ENCODE results near the gene SBF1. TPM values are rescaled to one million over a fixed set of nuclear protein-coding genes. Genes with fewer than 3 reads are reported as not detected.

Gene SBF1
- polyA plus RNA-seq, 2 donors: 44.3 to 73.5 TPM

DNA sequence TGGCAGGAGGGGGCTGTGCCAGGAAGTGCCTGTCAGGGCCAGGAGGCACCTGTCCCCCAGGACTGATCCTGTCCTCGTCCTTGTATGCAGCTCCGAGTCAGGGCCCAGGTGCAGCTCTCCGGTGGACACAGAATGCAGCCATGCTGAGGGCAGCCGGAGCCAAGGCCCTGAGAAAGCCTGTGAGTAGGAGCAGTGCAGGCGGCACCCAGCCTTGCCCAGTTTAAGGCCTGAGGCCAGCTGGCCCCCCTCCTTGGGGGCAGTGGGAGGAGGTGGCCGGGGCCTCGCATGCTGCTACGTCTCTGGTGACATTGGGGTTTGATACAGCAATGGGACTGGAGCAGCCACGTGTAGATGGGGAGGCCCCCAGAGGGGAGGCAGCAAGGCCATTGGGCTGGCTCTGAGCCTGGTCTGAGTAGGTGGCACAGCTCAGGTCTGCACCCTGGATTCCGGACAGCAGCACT is 34.9 kb downstream of the SBF1 start:
- no peak overlapping the region for H3K27ac ChIP-seq (ENCODE audit: low read depth in 2 of 2, low read length in 1 of 2)
- no peaks in the 10 kb centered on the region for H3K27me3 ChIP-seq (ENCODE audit: control insufficient read depth in 1 of 2, insufficient read depth in 2 of 2, low read length in 2 of 2)
- WGBS, 2 donors: 78 to 84% methylated on average over 10 of the region's 10 CpGs
- peaks cover 0 to 3% of the 10 kb centered on the region in 2 donors for H3K4me1 ChIP-seq (ENCODE audit: control insufficient read depth in 2 of 2, insufficient read depth in 2 of 2, low read length in 1 of 2)
- no peak overlapping the region for H3K4me3 ChIP-seq (ENCODE audit: low read depth in 1 of 2, low read length in 2 of 2)
- no peaks in the 10 kb centered on the region for H3K9me3 ChIP-seq (ENCODE audit: control insufficient read depth in 2 of 2, insufficient read depth in 1 of 2, low read depth in 1 of 2, low read length in 1 of 2)
- H3K36me3 ChIP-seq (ENCODE audit: control insufficient read depth in 2 of 2, insufficient read depth in 2 of 2, low read length in 1 of 2): peaks cover 14 to 71% of the 10 kb centered on the region in 2 donors

DNA sequence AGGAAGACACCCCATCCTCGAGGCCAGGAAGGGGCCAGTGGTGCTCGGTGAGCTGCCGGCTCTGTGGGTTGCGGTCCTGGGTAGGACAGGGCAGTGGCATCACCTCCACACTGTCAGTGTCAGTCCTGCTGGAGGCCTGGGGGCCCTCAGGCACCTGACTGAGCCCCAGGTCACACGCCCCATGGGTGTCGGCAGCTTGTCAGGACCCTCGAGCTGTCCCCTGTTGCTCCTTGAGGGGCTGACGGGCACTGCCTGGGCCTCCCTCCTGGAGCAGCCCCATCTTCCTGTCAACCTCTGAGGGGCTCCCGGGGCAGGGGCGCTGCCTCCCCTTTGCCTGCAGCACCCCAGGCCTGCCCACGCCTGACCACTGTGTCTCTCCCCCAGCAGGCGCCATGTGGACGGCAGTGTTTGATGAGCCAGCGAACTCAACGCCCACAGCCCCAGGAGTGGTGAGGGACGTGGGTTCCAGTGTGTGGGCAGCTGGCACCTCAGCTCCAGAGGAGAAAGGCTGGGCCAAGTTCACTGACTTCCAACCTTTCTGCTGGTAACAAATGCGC is 35.4 kb downstream of the SBF1 start:
- H3K4me1 ChIP-seq (ENCODE audit: control insufficient read depth in 2 of 2, insufficient read depth in 2 of 2, low read length in 1 of 2): peaks cover 0 to 6% of the 10 kb centered on the region in 2 donors
- 83 to 85% methylated on average over 17 of the region's 17 CpGs for WGBS, 2 donors

DNA sequence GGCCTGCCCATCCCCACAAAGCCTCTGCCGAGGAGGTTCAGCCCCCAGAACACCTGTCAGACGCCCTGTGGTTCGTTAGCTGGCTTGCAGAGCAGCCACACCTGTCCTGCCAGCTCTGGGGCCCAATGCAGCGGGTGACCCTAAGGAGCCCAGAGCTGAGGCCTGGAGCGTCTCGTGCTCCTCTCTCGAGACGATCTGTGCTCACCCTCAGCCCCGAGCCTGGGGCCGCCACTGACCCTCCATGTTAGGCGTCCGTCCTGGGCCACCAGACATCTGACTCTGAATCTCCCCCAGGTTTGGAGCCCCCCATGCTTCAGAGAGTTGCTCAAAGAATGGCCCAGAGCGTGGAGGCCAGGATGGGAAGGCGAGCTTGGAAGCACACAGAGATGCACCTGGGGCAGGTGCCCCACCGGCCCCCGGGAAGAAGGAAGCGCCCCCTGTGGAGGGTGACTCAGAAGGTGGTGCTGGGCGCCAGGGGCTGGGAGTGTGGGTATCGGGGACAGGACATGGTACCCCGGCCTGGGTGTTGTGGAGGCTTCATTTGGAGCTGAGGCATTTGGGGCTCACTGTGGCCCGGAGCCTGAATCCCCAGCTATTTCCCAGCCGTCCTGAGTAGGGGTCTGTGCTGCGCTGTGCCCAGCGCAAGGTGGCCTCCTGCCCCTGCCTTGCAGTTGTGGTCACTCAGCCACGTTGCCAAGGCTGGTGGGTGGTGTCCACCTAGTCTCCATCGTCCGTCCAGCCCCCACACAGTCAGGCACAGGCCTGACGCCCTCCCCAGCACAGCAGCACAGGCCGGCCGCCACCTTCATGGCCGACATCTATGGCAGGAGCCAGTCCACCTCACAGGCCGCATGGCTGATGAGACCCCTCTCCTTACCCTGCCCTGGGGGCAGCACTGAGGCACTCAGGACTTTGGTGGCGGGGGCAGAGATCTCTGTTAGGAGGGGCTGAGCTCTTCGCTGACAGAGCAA is 36.2 kb downstream of the SBF1 start:
- 87% methylated on average over 34 of the region's 34 CpGs for WGBS, 2 donors
- no peaks in the 10 kb centered on the region for H3K9me3 ChIP-seq (ENCODE audit: control insufficient read depth in 2 of 2, insufficient read depth in 1 of 2, low read depth in 1 of 2, low read length in 1 of 2)
- H3K27ac ChIP-seq (ENCODE audit: low read depth in 2 of 2, low read length in 1 of 2): no peak overlapping the region
- H3K4me1 ChIP-seq (ENCODE audit: control insufficient read depth in 2 of 2, insufficient read depth in 2 of 2, low read length in 1 of 2): peaks cover 0 to 6% of the 10 kb centered on the region in 2 donors
- H3K27me3 ChIP-seq (ENCODE audit: control insufficient read depth in 1 of 2, insufficient read depth in 2 of 2, low read length in 2 of 2): no peaks in the 10 kb centered on the region
- H3K36me3 ChIP-seq (ENCODE audit: control insufficient read depth in 2 of 2, insufficient read depth in 2 of 2, low read length in 1 of 2): peaks cover 14 to 72% of the 10 kb centered on the region in 2 donors
- no peak overlapping the region for H3K4me3 ChIP-seq (ENCODE audit: low read depth in 1 of 2, low read length in 2 of 2)

More for the DNA sequence above, 35.4 kb downstream of the SBF1 start:
- H3K27me3 ChIP-seq (ENCODE audit: control insufficient read depth in 1 of 2, insufficient read depth in 2 of 2, low read length in 2 of 2): no peaks in the 10 kb centered on the region
- peaks cover 14 to 73% of the 10 kb centered on the region in 2 donors for H3K36me3 ChIP-seq (ENCODE audit: control insufficient read depth in 2 of 2, insufficient read depth in 2 of 2, low read length in 1 of 2)
- H3K4me3 ChIP-seq (ENCODE audit: low read depth in 1 of 2, low read length in 2 of 2): no peak overlapping the region
- H3K9me3 ChIP-seq (ENCODE audit: control insufficient read depth in 2 of 2, insufficient read depth in 1 of 2, low read depth in 1 of 2, low read length in 1 of 2): no peaks in the 10 kb centered on the region
- no peak overlapping the region for H3K27ac ChIP-seq (ENCODE audit: low read depth in 2 of 2, low read length in 1 of 2)

DNA sequence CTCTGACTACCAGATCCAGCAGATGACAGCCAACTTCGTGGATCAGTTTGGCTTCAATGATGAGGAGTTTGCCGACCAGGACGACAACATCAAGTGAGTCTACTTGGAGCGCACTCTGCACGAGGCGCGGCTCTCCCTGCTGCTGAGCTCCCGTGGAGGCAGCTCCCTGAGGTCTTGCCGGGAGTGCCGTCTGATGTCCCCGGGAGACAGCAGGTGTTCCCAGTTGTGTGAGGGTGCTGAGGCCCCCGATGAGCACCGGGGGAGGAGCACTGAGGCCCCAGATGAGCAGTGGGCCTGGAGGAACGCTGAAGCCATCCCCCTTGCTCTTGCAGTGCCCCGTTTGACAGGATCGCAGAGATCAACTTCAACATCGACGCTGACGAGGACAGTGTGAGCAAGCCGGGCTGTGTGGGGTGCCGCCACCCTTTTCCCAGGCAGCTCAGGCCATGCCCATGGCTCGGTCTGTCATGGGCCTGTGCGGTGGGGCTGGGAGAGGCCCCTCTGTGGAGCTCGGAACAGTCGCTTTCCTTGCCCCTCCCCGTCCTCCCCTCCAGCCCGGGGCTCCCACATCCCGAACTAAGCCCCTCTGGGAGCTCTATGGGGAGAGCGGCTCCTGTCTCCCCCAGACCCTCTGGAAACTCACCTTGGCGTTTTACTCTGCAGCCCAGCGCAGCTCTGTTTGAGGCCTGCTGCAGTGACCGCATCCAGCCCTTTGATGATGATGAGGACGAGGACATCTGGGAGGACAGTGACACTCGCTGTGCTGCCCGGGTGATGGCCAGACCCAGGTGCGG is 37.1 kb downstream of the SBF1 start:
- Histone ChIP-seq H3K4me3 (ENCODE audit: low read depth in 1 of 2, low read length in 2 of 2) (no peak overlapping the region), H3K27ac (ENCODE audit: low read depth in 2 of 2, low read length in 1 of 2) (no peak overlapping the region), H3K9me3 (ENCODE audit: control insufficient read depth in 2 of 2, insufficient read depth in 1 of 2, low read depth in 1 of 2, low read length in 1 of 2) (no peaks in the 10 kb centered on the region), H3K4me1 (ENCODE audit: control insufficient read depth in 2 of 2, insufficient read depth in 2 of 2, low read length in 1 of 2) (peaks cover 0 to 6% of the 10 kb centered on the region in 2 donors), H3K27me3 (ENCODE audit: control insufficient read depth in 1 of 2, insufficient read depth in 2 of 2, low read length in 2 of 2) (no peaks in the 10 kb centered on the region), H3K36me3 (ENCODE audit: control insufficient read depth in 2 of 2, insufficient read depth in 2 of 2, low read length in 1 of 2) (peaks cover 17 to 71% of the 10 kb centered on the region in 2 donors)
- WGBS, 2 donors: 89 to 90% methylated on average over 36 of the region's 36 CpGs

DNA sequence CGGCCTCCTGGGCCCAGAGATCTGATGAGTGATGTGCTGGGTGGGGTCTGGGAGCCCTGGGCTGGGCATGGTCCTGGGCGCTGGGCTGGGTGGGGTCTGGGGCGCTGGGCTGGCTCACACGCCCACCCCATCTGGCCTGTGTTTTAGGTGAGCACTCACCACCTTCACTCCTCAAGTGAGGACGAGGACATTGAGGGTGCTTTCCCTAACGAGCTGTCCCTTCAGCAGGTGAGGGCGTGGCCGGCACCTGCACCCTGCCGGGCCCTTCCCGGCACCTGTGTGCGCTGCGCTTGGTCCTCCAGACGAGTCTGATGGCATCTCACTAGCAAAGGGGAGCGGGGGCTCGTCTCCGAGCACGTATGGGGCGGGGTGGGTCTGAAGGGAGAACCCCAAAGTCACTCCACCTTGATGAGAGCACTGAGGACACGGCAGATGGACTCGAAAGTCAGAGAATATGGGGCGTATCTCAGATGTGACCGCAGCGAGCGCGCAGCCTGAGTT is 37.9 kb downstream of the SBF1 start:
- Histone ChIP-seq H3K27ac (ENCODE audit: low read depth in 2 of 2, low read length in 1 of 2) (no peak overlapping the region), H3K4me3 (ENCODE audit: low read depth in 1 of 2, low read length in 2 of 2) (no peak overlapping the region), H3K9me3 (ENCODE audit: control insufficient read depth in 2 of 2, insufficient read depth in 1 of 2, low read depth in 1 of 2, low read length in 1 of 2) (no peaks in the 10 kb centered on the region), H3K36me3 (ENCODE audit: control insufficient read depth in 2 of 2, insufficient read depth in 2 of 2, low read length in 1 of 2) (peaks cover 21 to 75% of the 10 kb centered on the region in 2 donors), H3K27me3 (ENCODE audit: control insufficient read depth in 1 of 2, insufficient read depth in 2 of 2, low read length in 2 of 2) (no peaks in the 10 kb centered on the region), H3K4me1 (ENCODE audit: control insufficient read depth in 2 of 2, insufficient read depth in 2 of 2, low read length in 1 of 2) (peaks cover 0 to 6% of the 10 kb centered on the region in 2 donors)
- 87 to 90% methylated on average over 25 of the region's 25 CpGs for WGBS, 2 donors

DNA sequence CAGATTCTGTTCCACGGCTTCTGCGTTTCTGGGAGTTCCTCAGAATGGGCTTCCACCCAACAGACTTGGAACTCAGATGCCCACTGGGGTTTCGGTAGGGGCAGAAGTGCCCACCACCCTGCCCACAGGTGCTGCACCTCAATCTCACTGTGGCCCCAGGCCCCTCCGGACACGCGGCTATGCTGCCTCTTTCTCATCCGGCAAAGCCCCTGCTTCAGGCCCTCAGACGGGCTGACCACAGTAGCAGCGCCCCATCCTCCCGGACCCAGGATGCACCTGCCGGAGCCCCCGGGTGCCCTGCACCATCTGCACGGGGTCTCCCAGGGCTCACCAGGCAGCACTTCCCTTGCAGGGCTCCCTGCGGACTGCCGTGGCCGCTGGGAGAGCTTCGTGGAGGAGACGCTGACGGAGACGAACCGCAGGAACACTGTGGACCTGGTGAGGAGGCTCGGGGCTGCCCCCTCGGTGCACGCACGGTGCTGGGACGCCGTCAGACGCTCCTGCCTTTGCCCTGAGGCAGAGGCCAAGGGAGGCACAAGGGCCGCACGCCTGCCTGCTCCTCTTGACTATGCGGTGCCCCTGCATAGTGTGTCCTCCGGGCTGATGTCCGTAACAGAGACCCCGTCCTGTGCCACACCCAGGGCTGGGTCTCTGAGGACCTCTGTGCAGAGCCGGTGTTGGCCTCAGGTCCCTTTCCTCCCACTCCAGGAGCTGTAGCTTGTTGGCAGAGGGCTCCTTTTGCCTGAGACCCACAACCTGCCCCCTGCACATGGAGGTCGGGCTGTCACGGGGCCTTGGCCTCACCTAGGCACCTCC is 38.6 kb downstream of the SBF1 start:
- no peaks in the 10 kb centered on the region for H3K27me3 ChIP-seq (ENCODE audit: control insufficient read depth in 1 of 2, insufficient read depth in 2 of 2, low read length in 2 of 2)
- no peak overlapping the region for H3K4me3 ChIP-seq (ENCODE audit: low read depth in 1 of 2, low read length in 2 of 2)
- H3K27ac ChIP-seq (ENCODE audit: low read depth in 2 of 2, low read length in 1 of 2): peak overlapping the region in 1 of 2 donors; percentile 10
- peaks cover 0 to 6% of the 10 kb centered on the region in 2 donors for H3K4me1 ChIP-seq (ENCODE audit: control insufficient read depth in 2 of 2, insufficient read depth in 2 of 2, low read length in 1 of 2)
- H3K36me3 ChIP-seq (ENCODE audit: control insufficient read depth in 2 of 2, insufficient read depth in 2 of 2, low read length in 1 of 2): peaks cover 21 to 75% of the 10 kb centered on the region in 2 donors
- H3K9me3 ChIP-seq (ENCODE audit: control insufficient read depth in 2 of 2, insufficient read depth in 1 of 2, low read depth in 1 of 2, low read length in 1 of 2): no peaks in the 10 kb centered on the region
- 81 to 89% methylated on average over 37 of the region's 37 CpGs for WGBS, 2 donors

DNA sequence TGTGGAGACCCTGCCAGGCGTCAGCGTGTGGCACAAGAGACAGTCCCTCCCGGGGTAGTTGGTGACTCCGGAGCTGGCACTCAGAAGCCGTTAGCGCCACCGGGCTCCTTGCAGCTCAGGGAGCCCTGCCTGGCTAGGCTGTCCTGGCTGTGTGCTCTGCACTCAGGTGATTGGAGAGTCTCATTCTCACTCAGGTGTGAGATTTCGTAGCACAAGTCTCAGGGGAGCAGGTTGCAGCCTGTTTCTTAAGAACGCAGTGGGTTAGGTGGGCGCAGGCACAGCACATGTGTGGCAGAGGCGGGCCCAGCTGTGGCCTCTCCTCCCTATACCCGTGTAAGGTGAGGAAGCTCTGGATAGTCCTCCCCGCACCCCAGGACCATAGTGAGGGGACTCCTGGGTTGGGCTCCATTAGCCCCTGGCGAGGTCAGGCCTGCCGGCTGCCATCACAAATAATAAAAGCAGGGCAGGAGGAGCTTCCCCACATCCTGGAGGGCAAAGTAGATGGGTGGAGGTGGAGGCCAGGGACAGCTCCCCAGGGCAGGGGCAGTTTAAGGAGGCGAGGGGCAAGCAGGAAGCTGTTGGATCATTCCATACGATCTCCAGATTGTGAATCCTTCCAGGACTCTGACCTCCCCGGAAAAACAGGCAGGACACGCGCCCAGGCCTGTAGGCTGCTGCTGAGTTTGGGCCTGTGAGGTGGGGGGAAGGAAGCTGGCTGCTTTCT is 39.4 kb downstream of the SBF1 start:
- Histone ChIP-seq H3K9me3 (ENCODE audit: control insufficient read depth in 2 of 2, insufficient read depth in 1 of 2, low read depth in 1 of 2, low read length in 1 of 2) (no peaks in the 10 kb centered on the region), H3K4me1 (ENCODE audit: control insufficient read depth in 2 of 2, insufficient read depth in 2 of 2, low read length in 1 of 2) (peaks cover 0 to 6% of the 10 kb centered on the region in 2 donors), H3K27me3 (ENCODE audit: control insufficient read depth in 1 of 2, insufficient read depth in 2 of 2, low read length in 2 of 2) (no peaks in the 10 kb centered on the region), H3K27ac (ENCODE audit: low read depth in 2 of 2, low read length in 1 of 2) (peak overlapping the region; percentile 10 to 22), H3K36me3 (ENCODE audit: control insufficient read depth in 2 of 2, insufficient read depth in 2 of 2, low read length in 1 of 2) (peaks cover 21 to 72% of the 10 kb centered on the region in 2 donors), H3K4me3 (ENCODE audit: low read depth in 1 of 2, low read length in 2 of 2) (no peak overlapping the region)
- WGBS, 2 donors: 52 to 71% methylated on average over 20 of the region's 20 CpGs

DNA sequence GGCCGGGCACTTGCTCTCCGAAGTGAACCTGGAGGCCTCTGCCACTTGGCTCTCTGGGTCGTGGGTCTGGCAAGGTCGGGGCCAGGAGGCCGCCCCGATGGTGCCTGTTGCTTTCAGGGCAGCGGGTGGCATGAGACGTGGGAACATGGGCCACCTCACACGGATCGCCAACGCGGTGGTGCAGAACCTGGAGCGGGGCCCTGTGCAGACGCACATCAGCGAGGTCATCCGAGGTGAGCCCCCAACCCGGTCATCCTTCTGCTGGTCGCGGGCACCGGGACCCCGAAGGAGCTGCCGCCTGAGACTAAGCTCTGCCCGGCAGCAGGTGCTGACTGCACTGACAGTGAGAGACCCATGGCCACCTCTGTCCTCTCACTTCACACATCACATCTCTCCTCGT is 40.0 kb downstream of the SBF1 start:
- H3K36me3 ChIP-seq (ENCODE audit: control insufficient read depth in 2 of 2, insufficient read depth in 2 of 2, low read length in 1 of 2): peaks cover 21 to 69% of the 10 kb centered on the region in 2 donors
- H3K4me1 ChIP-seq (ENCODE audit: control insufficient read depth in 2 of 2, insufficient read depth in 2 of 2, low read length in 1 of 2): peaks cover 0 to 6% of the 10 kb centered on the region in 2 donors
- no peaks in the 10 kb centered on the region for H3K27me3 ChIP-seq (ENCODE audit: control insufficient read depth in 1 of 2, insufficient read depth in 2 of 2, low read length in 2 of 2)
- 82 to 89% methylated on average over 24 of the region's 24 CpGs for WGBS, 2 donors
- no peaks in the 10 kb centered on the region for H3K9me3 ChIP-seq (ENCODE audit: control insufficient read depth in 2 of 2, insufficient read depth in 1 of 2, low read depth in 1 of 2, low read length in 1 of 2)
- H3K4me3 ChIP-seq (ENCODE audit: low read depth in 1 of 2, low read length in 2 of 2): no peak overlapping the region
- H3K27ac ChIP-seq (ENCODE audit: low read depth in 2 of 2, low read length in 1 of 2): no peak overlapping the region

Measured in esophagus (tissue), 2 donors.